WERI-Rb-1 (cell line): ENCODE measurements around the gene NGRN.

Source experiments
- DNase-seq: peaks from one replicate; pipeline ENCODE4 v3.0.0-alpha.2; 2020
- H3K27ac ChIP-seq: fragments of 250-450 bp; sonication (Bioruptor Pico); 2 replicates; pipeline ENCODE4 v1.5.1; 2020; ENCODE audit warnings: mild to moderate bottlenecking, moderate library complexity
- H3K27me3 ChIP-seq: fragments of 250-450 bp; sonication (Bioruptor Pico); 2 replicates; pipeline ENCODE4 v1.5.1; 2021; ENCODE audit warnings: mild to moderate bottlenecking, low read depth, moderate library complexity; ENCODE audit not compliant: insufficient read depth, severe bottlenecking
- H3K36me3 ChIP-seq: fragments of 250-450 bp; sonication (Bioruptor Pico); 2 replicates; pipeline ENCODE4 v1.5.1; 2020; ENCODE audit warnings: mild to moderate bottlenecking, moderate library complexity
- H3K4me3 ChIP-seq: 2 replicates; pipeline ENCODE4 v1.5.1; 2011; ENCODE audit warnings: low read depth, mild to moderate bottlenecking, control low read depth, low read length
- H3K9me3 ChIP-seq: fragments of 250-450 bp; sonication (Bioruptor Pico); 2 replicates; pipeline ENCODE4 v1.5.1; 2021; ENCODE audit warnings: mild to moderate bottlenecking, moderate library complexity; ENCODE audit not compliant: severe bottlenecking
- CTCF ChIP-seq: IDR thresholded peaks from 2 replicates; pipeline ENCODE4 v1.5.1; 2011; ENCODE audit warnings: low read depth, mild to moderate bottlenecking, control low read depth, inconsistent platforms, low read length

The NGRN gene

GRCh38 chr15:90228960-90229359, 36.5 kb upstream of the NGRN start:
- TF ChIP-seq CTCF = no peak
- Histone ChIP-seq H3K9me3 (no peaks in the 10 kb centered on the region), H3K4me3 (no peak overlapping the region), H3K27ac (no peak overlapping the region), H3K36me3 (peaks cover 73% of the 10 kb centered on the region), H3K27me3 (no peaks in the 10 kb centered on the region)
- no peak for DNase-seq

GRCh38 chr15:90230071-90230494, 35.4 kb upstream of the NGRN start:
- DNase-seq = no peak
- no peak for TF ChIP-seq CTCF
- Histone ChIP-seq H3K36me3 (peaks cover 62% of the 10 kb centered on the region), H3K27ac (no peak overlapping the region; the same call in 1 of the 2 replicates), H3K9me3 (no peaks in the 10 kb centered on the region), H3K4me3 (no peak overlapping the region), H3K27me3 (no peaks in the 10 kb centered on the region)

GRCh38 chr15:90230610-90231009, 34.9 kb upstream of the NGRN start:
- DNase-seq = no peak
- H3K9me3 ChIP-seq = no peaks in the 10 kb centered on the region
- H3K27ac ChIP-seq = no peak overlapping the region; the same call in 1 of the 2 replicates
- peaks cover 56% of the 10 kb centered on the region for H3K36me3 ChIP-seq
- no peak for TF ChIP-seq CTCF
- H3K4me3 ChIP-seq = no peak overlapping the region
- no peaks in the 10 kb centered on the region for H3K27me3 ChIP-seq

GRCh38 chr15:90231028-90232017, 34.1 kb upstream of the NGRN start:
- Histone ChIP-seq H3K4me3 (no peak overlapping the region), H3K9me3 (no peaks in the 10 kb centered on the region), H3K27ac (no peak overlapping the region), H3K36me3 (peaks cover 52% of the 10 kb centered on the region), H3K27me3 (no peaks in the 10 kb centered on the region)
- no peak for DNase-seq
- no peak for TF ChIP-seq CTCF

- no peaks in the 10 kb centered on the region for H3K27me3 ChIP-seq
- peaks cover 44% of the 10 kb centered on the region for H3K36me3 ChIP-seq
- H3K9me3 ChIP-seq = no peaks in the 10 kb centered on the region
- DNase-seq = no peak
- TF ChIP-seq CTCF = no peak
- H3K27ac ChIP-seq = no peak overlapping the region
- no peak overlapping the region for H3K4me3 ChIP-seq
Observed at GRCh38 chr15:90232196-90232595, 33.3 kb upstream of the NGRN start.
